Epithelial cell of esophagus (primary cell): ENCODE data around the gene SMARCE1.
A peak's percentile ranks its signal among the peaks of the same experiment; 100 is the strongest.

Source experiments
- DNase-seq: peaks from one replicate; pipeline ENCODE4 v3.0.0; 2010; ENCODE audit warnings: low read depth
- H3K4me3 ChIP-seq: 2 replicates; pipeline ENCODE4 v1.5.1; 2011; ENCODE audit warnings: mild to moderate bottlenecking, low read length, control low read depth
- TF ChIP-seq, protein P1 (sequence below): IDR thresholded peaks from 2 replicates; pipeline ENCODE4 v1.5.1; 2011; ENCODE audit warnings: low read depth, mild to moderate bottlenecking, low read length, control low read depth, inconsistent platforms; ENCODE audit not compliant: insufficient read depth; ENCODE audit errors: missing control alignments

Gene SMARCE1

GRCh38 chr17:40666331-40666730 lies 18.7 kb upstream of the SMARCE1 start:
- DNase-seq, result no peak
- no peak overlapping the region for H3K4me3 ChIP-seq
- TF ChIP-seq, protein P1, sequence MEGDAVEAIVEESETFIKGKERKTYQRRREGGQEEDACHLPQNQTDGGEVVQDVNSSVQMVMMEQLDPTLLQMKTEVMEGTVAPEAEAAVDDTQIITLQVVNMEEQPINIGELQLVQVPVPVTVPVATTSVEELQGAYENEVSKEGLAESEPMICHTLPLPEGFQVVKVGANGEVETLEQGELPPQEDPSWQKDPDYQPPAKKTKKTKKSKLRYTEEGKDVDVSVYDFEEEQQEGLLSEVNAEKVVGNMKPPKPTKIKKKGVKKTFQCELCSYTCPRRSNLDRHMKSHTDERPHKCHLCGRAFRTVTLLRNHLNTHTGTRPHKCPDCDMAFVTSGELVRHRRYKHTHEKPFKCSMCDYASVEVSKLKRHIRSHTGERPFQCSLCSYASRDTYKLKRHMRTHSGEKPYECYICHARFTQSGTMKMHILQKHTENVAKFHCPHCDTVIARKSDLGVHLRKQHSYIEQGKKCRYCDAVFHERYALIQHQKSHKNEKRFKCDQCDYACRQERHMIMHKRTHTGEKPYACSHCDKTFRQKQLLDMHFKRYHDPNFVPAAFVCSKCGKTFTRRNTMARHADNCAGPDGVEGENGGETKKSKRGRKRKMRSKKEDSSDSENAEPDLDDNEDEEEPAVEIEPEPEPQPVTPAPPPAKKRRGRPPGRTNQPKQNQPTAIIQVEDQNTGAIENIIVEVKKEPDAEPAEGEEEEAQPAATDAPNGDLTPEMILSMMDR, result no peak

DNA sequence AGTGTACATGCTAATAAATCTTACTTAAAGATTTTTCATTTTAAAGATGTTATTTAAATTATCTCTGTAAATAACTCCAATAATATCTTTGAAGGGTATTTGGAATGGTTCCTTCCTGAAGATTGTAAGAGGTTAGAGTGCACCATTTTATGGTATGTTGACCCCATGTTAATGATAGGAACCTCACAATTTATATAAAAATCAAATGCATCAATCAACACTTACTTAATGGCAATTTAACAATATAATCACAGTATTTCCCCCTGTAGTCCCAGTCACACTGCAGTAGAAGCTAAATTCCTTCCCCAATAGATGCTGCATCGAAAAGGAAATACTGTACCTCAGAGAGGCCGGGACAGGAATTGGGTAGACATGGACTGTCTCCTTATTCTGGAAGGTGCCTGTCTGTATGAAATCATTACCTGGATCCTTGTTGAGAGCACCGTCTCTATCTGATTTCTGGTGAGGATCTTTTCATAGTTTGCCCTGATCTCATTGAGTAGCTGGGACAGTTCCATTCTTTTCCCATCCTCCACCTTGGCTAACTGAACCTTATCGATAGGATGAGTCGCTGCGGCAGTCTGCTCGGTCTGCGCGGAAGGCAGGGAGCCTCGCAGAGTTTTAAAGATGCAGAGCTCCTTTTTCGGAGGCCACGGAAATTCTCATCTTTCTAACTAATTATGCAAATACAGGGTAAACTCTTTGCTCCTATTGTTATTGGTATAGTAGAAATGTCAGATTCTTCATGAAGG lies 17.1 kb upstream of the SMARCE1 start, which contains the start of gene KRT222:
Gene KRT222, minus strand, starts transcription at position 596 of the 752 bp plus-strand sequence. Its CDS starts 78 bp downstream, at position 518.
- peak within 1 kb of the TSS; percentile 25 for H3K4me3 ChIP-seq
- TF ChIP-seq, protein P1, result no peak
- DNase-seq, result no peak

DNA sequence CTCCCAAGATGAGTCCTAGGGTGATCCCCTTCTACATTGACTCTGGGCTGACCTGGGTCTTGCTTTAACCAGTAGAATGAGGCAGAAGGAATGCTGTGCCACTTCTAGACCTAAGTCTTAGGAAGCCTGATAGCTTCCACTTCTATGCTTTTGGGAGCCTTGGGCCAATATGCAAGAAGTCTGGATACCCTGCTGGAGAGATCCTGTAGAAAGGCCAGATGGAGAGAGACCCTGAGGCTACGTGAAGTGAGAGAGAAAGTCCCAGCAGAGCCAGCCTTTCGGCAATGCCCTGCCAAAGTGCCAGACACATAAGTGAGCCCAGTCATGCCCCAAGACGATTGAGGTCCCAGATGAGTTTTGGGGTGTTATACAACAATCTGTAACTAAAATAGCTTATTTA lies 15.6 kb upstream of the SMARCE1 start:
- TF ChIP-seq, protein P1, result no peak
- DNase-seq, result no peak
- no peak overlapping the region for H3K4me3 ChIP-seq

DNA sequence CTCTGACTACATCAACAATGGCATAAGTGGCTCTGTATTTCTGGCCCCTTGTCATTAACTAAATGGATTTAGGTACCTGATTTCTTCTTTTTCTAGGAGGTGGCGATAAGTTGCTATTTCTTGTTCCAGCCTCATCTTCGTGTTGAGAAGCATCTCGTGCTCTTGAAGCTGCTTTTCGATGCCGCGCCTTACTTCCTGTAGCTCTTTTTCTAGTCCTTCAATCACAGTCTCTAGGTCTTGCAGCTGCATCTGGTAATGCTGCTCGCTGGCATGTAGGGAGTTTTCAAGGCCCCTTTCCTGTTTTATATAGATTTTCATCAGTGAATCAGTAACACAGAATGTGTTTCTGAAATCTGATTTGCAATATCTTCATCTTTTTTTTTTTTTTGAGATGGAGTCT lies 12.3 kb upstream of the SMARCE1 start:
- no peak overlapping the region for H3K4me3 ChIP-seq
- DNase-seq, result no peak
- TF ChIP-seq, protein P1, result no peak

DNA sequence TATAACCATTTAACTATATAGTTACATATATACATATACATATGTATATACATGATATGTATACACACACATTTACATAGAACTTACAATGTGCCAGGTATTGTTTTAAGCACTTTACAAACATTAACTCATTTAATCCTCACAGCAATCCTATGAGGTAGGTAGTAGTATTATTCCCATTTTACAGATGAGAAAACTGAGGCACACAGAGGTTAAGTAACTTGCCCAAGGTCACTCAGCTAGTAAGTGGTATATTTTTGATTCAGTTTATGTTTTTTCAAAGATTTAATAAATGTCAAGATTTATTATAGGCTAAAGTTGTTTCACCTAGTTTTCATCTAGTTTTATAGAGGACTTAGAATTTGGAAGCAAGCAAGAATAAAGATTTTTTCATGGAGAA lies 10.8 kb upstream of the SMARCE1 start:
- H3K4me3 ChIP-seq, result no peak overlapping the region
- TF ChIP-seq, protein P1, result no peak
- DNase-seq, result no peak

DNA sequence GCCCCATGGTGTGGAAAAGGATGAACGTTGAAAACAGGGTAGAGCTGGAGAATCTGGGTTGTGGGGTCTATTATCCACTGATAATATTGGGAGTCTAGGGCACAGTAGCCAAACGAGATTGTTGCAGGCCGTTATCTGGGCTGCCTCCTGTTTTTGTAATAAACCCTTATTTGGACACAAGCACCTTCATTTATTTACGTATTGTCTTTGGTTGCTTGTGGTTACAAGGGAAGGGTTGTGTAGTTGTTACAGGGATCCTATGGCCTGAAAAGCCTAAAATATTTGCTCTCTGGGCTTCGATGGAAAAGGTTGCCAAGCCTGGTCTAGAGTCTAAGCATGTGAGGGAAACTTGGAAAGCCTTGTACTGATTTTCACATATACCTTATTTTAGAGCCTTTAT lies 4.3 kb upstream of the SMARCE1 start:
- TF ChIP-seq, protein P1, result no peak
- DNase-seq, result no peak
- no peak overlapping the region for H3K4me3 ChIP-seq
